GM18505 (cell line): ENCODE measurements around the gene KRT83.
"Not testable (repeated sequence)": the region's sequence is repeated elsewhere in the genome, so short reads cannot be mapped to it uniquely, and the experiment has no call there.

Experiments
- ATAC-seq: cut with Tn5 transposase; IDR thresholded peaks from one replicate; pipeline ENCODE4 v1.9.1; 2021; ENCODE audit not compliant: unreplicated experiment
- POLR2A ChIP-seq: IDR thresholded peaks from 4 replicates; pipeline ENCODE4 v1.6.1; 2011; ENCODE audit warnings: borderline replicate concordance; ENCODE audit not compliant: insufficient read depth, insufficient read length; ENCODE audit errors: extremely low read depth

KRT83 gene

GRCh38 chr12:52316701-52317100, 4.5 kb downstream of the KRT83 start:
- no peak for ATAC-seq
- TF ChIP-seq POLR2A = no peak

DNA sequence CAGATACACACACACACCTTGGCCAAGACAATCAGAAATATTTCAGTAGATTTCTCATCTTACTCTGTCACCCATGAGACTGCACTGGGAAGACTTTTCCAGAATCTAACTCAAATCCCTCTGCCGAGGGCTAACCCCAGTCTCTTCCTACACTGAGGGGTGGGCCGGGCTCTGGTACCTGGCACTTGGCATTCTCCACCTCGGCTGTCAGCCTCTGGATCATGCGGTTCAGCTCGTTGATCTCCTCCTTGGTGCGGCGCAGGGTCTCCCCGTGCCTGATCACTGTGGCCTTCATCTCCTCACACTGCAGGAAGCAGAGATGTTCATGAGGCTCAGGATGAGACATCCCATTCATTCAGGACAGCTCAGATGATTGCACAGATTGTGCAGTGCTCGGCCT, 4.9 kb downstream of the KRT83 start:
- TF ChIP-seq POLR2A = no peak
- ATAC-seq = no peak

DNA sequence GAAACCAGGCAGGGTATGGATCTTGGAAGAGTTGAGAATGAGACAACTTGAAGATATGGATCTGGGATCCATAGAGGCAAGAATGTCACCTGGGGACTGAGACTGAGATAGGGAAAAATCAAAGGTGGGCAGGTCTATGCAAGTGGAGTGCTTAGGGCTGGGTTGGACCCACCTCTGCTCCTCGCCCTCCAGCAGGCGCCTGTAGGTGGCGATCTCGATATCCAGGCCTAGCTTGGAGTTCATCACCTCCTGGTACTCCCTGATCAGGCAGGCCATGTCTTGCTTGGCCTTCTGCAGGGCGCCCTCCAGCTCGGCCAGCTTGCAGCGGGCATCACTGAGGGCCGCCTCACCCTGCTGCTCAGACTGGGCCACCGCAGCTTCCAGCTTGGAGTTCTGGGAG, 5.5 kb downstream of the KRT83 start:
- not testable (repeated sequence) for ATAC-seq

DNA sequence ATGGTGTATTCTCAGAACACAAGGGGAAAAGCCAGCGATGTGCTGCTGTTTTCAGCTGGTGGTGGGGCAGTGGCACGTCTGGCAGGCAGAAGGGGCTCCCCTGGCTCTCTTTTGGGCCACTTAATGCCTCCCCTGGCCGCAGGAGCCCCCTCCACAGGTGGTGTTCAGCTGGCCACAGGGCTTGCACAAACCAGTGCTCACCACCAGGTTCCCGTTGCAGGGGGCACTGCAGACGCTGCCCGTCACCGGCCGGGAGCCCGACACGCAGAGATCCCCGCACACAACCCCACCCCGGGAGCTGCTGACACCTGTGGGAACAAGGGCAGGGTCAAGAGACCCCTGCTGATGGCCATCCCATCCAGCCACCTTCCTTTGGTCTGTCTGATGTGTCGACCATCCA, 6.7 kb downstream of the KRT83 start:
- ATAC-seq = no peak
- TF ChIP-seq POLR2A = no peak

DNA sequence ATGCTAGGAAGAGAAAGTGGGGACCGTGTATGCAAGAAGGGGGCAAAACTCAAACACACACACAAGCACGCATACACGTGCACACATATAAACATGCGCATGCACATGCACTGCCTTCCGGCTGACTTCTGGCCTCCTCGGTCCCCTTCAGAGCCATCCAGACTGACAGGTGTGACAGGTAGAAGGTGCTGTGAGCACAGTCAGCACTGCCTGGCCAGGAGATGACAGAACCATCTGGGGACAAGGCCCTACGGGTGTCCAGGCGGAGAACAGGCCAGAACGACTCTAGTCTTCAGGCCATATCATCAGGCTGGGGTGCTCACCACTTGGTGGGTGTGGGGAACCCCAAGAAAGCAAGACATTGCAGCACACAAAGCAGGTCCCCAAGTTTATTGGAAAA, 7.3 kb downstream of the KRT83 start:
- no peak for ATAC-seq
- no peak for TF ChIP-seq POLR2A

DNA sequence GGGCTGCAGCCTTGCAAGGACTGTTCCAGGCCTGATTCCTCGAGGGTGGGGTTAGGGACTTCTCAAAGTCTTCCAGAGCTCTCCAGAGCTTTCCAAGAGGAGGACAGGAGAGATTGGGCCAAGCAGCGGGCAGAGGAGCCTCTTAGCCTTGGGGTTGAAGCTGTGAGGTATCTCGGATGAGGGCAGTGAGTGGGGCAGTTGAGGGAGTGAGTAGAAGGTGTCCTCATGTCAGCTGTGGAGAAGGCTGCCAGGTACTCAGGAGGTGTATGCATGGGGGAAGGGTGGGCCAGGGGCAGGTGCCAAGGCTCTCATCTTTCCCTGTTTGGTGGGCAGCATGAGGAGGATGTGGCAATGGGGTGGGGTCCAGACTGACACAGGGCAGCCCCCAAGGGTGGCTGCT, 7.7 kb downstream of the KRT83 start:
- TF ChIP-seq POLR2A = no peak
- ATAC-seq = no peak

GRCh38 chr12:52312086-52312485, 9.1 kb downstream of the KRT83 start:
- TF ChIP-seq POLR2A = no peak
- no peak for ATAC-seq

DNA sequence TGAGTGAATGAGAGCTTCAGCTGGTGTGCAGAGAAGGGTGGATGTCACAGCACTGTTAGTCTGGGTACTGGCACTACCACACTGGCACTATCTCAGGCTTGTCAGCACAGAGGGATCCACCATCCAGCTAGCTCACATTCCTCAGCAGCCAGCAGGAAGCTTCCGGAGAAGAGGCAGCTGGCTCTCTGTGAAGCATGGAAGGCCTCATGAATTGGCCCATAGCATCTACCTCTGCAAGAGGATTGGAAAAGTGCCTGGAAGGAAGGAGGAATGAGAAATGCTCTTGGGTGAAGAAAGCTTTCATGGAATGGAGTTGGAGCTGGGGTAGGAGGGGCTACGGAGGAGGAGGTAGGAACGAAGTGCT, 9.9 kb downstream of the KRT83 start:
- ATAC-seq = no peak
- no peak for TF ChIP-seq POLR2A

GRCh38 chr12:52310622-52311284, 10.4 kb downstream of the KRT83 start:
- ATAC-seq = no peak
- TF ChIP-seq POLR2A = no peak

GRCh38 chr12:52308806-52309425, 12.3 kb downstream of the KRT83 start:
- no peak for TF ChIP-seq POLR2A
- ATAC-seq = no peak

DNA sequence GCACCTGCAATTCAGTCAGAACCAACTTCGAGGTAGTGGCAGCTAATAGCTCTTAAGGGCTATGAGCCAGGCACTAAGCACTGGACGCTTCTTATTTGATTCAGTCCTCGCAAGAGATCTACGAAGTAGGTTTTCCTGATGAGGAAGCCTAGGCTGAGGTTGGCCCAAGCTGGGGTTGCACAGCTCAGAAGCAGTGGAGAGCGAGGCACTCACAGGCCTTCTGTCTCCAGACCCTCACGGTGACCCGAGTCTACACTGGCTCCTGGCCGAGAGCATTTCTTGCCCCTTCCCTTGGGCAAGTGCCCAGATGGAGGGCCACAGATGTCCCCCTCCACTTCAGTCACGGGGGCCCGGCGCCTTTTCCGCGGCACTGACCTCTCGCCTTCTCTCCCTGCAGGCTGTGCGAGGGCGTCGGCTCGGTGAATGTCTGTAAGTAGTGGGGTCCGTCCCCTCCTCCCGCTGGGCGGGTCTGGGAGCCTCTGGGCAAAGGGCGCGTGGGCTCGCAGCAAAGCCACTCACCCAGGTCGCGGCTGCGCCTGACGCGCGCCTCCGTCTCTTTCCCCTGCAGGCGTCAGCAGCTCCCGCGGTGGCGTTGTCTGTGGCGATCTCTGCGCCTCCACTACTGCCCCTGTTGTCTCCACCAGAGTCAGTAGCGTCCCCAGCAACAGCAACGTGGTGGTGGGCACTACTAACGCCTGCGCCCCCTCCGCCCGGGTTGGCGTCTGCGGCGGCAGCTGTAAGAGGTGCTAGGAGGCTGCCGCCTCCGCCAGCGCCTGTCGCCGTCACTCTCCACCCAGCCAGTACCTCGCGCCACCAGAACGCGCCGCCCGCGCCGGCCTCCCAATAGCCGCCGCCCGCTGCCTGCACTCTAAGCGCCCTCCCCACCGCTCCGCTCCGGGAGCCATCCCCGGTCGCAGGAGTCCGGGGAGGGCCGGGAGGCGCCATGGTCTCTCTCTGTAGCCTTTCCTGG, 13.1 kb downstream of the KRT83 start:
- no peak for ATAC-seq
- TF ChIP-seq POLR2A = no peak

DNA sequence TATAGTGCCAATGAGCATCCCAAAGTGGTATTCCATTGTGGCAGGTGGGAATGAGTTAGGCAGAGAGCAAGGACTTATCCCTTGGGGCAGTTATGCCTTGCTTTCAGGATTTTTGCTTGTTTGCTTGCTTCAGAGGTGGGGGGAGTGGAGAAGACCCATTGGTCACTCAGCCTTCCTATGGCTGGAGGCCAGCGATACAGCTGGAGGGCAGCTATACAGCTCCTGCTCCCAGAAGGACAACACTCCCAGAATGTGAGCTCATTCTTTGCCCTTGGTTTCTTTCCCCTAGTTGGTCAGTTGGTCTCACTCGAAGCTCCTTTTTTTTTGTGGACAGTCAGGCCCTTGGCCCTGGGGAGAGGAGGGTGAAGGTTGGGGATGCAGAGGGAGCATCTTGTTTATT, 14.5 kb downstream of the KRT83 start:
- TF ChIP-seq POLR2A = no peak
- ATAC-seq = no peak

DNA sequence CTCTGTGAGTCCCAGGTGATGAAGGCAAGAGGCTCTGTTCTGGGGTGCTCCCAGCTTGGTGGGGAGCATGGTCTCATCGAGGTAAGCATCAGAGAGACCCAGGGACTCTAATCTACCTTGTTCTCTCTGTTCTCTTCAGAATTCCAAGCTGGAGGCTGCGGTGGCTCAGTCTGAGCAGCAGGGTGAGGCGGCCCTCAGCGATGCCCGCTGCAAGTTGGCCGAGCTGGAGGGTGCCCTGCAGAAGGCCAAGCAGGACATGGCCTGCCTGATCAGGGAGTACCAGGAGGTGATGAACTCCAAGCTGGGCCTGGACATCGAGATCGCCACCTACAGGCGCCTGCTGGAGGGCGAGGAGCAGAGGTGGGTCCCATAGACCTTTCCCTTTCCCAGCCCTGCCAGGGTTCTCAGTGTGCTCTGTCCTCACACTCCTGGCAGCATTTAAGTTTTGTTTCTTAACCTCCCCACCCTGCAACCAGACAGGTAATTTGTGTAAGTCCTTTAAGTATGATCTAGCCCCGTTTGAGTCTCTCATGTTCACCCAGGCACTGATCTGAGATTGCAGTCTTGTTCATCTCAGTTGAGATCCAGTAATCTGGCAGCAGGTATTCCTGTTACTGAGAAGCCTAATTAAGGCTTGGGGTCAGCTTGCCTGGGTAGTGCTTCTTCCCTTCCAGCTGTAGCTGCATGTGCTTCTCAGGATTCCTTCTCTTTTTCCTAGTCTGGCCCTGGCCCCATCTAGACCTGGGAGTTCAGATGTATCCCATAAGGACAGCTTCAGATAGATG, 15.1 kb downstream of the KRT83 start:
- no peak for ATAC-seq

DNA sequence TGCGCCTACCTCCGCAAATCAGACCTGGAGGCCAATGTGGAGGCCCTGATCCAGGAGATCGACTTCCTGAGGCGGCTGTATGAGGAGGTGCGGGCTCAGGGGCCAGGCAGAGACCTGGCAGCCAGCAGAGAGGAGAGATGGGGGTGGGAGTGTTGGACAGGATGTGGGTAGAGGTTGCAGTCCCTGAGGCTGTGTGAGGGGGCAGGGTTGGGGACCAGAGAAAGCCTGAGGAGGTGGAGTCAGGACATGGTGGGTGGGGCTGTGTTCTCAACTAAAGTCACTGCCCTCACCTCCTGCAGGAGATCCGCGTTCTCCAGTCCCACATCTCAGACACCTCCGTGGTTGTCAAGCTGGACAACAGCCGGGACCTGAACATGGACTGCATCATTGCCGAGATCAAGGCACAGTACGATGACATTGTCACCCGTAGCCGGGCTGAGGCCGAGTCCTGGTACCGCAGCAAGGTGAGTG, 16.2 kb downstream of the KRT83 start:
- ATAC-seq = peak; percentile 67

More for the DNA sequence above, 15.1 kb downstream of the KRT83 start:
- no peak for TF ChIP-seq POLR2A

DNA sequence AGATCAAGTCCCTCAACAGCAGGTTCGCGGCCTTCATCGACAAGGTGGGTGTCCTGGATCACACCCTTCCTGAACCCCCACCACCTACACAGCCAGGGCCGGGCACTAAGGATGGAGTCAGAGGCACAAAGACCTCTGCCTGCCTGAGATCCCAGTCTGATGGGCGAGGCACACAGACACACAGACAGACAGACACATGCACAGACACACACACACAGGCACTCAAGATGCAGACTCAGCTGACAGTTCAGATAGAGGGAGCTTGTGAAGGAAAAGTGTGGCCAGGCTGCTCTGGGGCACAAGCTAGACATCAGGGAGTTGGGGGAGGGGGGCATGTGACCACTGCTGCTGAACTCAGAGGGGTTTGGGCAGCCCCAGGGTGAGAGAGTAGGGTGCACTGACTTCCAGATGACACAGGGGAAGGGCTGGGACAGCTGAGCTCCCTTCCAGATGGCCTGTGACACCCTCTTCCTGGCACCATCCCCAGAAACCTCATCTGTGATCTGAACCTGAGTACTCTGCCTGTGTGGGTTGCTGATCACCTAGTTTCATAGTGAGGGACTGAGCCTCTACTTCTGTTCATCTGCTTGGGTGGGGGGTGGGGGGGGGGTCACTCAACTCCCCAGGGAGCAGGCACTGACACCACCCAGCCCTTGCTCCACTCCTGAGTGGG, 18.8 kb downstream of the KRT83 start:
- not testable (repeated sequence) for ATAC-seq

GRCh38 chr12:52301721-52302120, 19.5 kb downstream of the KRT83 start:
- ATAC-seq = not testable (repeated sequence)
